Measurements from ENCODE around the gene FOXS1. TPM values are rescaled to one million over a fixed set of nuclear protein-coding genes. Genes with fewer than 3 reads are reported as not detected.

FOXS1 gene
- total RNA-seq, 1 donor from 2014 or later, result not detected

GRCh38 chr20:31842471-31843157, 2.8 kb downstream of the FOXS1 start:
- Mint-ChIP-seq H3K4me1 (ENCODE audit: low read depth) (no peaks in the 10 kb centered on the region), H3K9me3 (no peaks in the 10 kb centered on the region), H3K27me3 (ENCODE audit: insufficient read depth) (peaks cover 3% of the 10 kb centered on the region), H3K4me3 (no peak overlapping the region), H3K36me3 (ENCODE audit: low read depth) (no peaks in the 10 kb centered on the region), H3K27ac (no peak overlapping the region)
- intact Hi-C loops (cut with micrococcal nuclease), result no loop called here
- DNase-seq (ENCODE audit: low spot score), result no peak

GRCh38 chr20:31841928-31842327, 3.5 kb downstream of the FOXS1 start:
- Mint-ChIP-seq H3K4me3 (no peak overlapping the region), H3K27ac (no peak overlapping the region), H3K4me1 (ENCODE audit: low read depth) (no peaks in the 10 kb centered on the region), H3K9me3 (no peaks in the 10 kb centered on the region), H3K36me3 (ENCODE audit: low read depth) (no peaks in the 10 kb centered on the region), H3K27me3 (ENCODE audit: insufficient read depth) (peaks cover 3% of the 10 kb centered on the region)
- intact Hi-C loops (cut with micrococcal nuclease), result no loop called here
- DNase-seq (ENCODE audit: low spot score), result no peak

- DNase-seq (ENCODE audit: low spot score), result no peak
- H3K9me3 Mint-ChIP-seq, result no peaks in the 10 kb centered on the region
- H3K4me3 Mint-ChIP-seq, result no peak overlapping the region
- H3K27me3 Mint-ChIP-seq (ENCODE audit: insufficient read depth), result peaks cover 1% of the 10 kb centered on the region
- intact Hi-C loops (cut with micrococcal nuclease), result no loop called here
- H3K36me3 Mint-ChIP-seq (ENCODE audit: low read depth), result no peaks in the 10 kb centered on the region
- H3K27ac Mint-ChIP-seq, result no peak overlapping the region
- H3K4me1 Mint-ChIP-seq (ENCODE audit: low read depth), result peaks cover 5% of the 10 kb centered on the region
Measured at GRCh38 chr20:31840906-31841816, 4.2 kb downstream of the FOXS1 start.

DNA sequence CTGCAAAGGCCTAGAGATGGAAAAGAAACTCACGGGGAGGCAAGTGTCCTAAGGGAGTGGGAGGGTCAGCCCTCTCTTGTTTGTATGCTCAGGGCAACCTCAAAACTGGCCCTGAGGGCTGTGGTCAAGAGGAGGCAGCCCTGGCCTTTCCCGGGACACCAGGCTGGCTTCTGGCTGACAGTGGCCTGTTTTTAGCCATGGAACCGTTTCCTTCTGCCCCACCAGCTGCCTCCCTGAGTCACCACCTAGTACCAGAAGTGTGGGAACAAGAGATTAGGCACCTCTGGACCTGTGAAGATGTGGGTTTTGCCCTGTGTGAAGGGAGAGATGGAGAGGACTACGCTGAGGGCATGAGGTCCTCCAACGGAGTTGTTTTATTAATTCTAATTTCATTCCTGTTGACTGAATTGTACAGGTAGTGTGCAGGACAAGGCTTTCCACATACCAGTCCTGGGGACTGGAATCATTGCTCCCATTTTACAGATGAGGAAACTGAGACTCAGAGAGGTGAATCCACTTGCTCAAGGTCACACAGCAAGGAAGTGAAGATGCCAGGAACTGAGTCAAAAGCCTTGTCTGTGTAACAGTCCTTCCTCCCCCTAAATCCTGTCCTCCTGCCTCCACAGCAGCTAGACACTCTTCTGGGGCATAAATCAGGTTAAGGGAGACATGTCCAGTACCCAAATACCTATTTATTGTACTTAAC, 5.5 kb downstream of the FOXS1 start:
- no peaks in the 10 kb centered on the region for H3K36me3 Mint-ChIP-seq (ENCODE audit: low read depth)
- H3K4me3 Mint-ChIP-seq, result no peak overlapping the region
- H3K4me1 Mint-ChIP-seq (ENCODE audit: low read depth), result peaks cover 7% of the 10 kb centered on the region
- intact Hi-C loops (cut with micrococcal nuclease), result no loop called here
- no peaks in the 10 kb centered on the region for H3K9me3 Mint-ChIP-seq
- no peak overlapping the region for H3K27ac Mint-ChIP-seq
- DNase-seq (ENCODE audit: low spot score), result no peak
- H3K27me3 Mint-ChIP-seq (ENCODE audit: insufficient read depth), result peaks cover 1% of the 10 kb centered on the region

- Mint-ChIP-seq H3K27ac (no peak overlapping the region), H3K9me3 (no peaks in the 10 kb centered on the region), H3K27me3 (ENCODE audit: insufficient read depth) (no peaks in the 10 kb centered on the region), H3K4me1 (ENCODE audit: low read depth) (peaks cover 7% of the 10 kb centered on the region), H3K4me3 (no peak overlapping the region), H3K36me3 (ENCODE audit: low read depth) (no peaks in the 10 kb centered on the region)
- intact Hi-C loops (cut with micrococcal nuclease), result no loop called here
- no peak for DNase-seq (ENCODE audit: low spot score)
Measured at GRCh38 chr20:31838646-31839292, 6.6 kb downstream of the FOXS1 start.

DNA sequence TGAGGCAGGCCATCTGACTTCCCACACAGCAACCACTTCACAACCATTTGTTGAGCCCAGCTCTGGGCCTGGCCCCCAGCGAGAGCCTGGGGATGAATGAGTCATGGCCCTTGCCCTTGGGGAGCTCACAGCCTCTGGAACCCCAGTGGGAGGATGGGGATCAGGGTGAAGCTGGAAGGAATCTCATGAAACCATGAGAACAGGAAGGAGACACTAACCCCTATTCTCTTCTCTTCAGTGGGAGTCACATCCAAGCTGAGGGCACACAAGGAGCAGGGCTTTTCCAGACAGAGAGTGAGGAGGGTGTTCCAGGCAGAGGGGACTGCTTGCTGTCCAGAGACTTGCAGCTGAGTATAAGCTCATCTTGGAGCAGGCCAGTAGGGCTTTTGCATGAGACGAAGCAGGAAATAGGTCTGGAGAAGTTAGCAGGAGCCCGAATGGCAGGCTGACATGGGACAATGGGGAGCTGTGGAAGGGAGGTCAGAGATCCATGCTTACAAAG, 7.5 kb downstream of the FOXS1 start:
- Mint-ChIP-seq H3K9me3 (no peaks in the 10 kb centered on the region), H3K27me3 (ENCODE audit: insufficient read depth) (no peaks in the 10 kb centered on the region)

DNA sequence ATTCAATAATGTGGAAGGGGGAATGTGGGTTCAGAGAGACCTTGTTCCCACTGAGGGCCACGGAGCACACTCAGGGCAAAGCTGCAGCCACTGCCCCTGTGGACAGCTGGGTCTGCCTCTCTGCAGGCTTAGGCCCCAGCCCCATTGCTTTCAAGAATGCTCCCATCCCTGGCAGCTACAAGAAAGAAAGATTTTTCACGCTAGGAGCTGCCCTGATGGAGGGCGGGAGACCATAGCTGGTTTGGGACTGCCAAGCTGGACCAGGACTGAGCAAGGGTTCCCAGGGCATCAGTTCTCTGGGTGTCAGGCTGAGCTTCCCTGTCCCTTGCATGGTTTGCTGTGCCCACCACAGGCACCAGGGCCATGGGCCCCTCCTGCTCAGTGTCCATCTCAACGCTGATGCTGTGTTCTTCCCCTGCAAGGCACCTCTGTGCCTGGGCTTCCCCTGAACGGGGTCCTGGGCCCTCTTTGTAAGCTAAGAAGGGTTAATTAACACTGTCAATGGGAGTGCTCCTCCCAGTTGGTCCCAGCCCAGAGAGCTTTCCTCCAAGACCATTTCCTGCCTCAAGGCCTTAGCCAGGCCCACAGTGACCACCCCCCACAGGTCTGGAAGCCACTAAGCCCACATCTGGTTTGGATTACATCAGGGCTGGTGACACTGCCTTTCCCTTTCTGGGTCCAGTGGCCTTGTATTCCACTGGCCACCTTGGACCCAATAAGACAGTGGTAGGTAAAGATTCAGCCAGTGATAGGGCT, 8.4 kb downstream of the FOXS1 start:
- intact Hi-C loops (cut with micrococcal nuclease), result no loop called here
- no peak overlapping the region for H3K27ac Mint-ChIP-seq

More for the DNA sequence above, 7.5 kb downstream of the FOXS1 start:
- Mint-ChIP-seq H3K4me3 (no peak overlapping the region), H3K27ac (no peak overlapping the region), H3K4me1 (ENCODE audit: low read depth) (peaks cover 7% of the 10 kb centered on the region), H3K36me3 (ENCODE audit: low read depth) (no peaks in the 10 kb centered on the region)
- DNase-seq (ENCODE audit: low spot score), result no peak
- intact Hi-C loops (cut with micrococcal nuclease), result no loop called here

GRCh38 chr20:31835977-31836852, 9.2 kb downstream of the FOXS1 start:
- Mint-ChIP-seq H3K27me3 (ENCODE audit: insufficient read depth) (no peaks in the 10 kb centered on the region), H3K4me1 (ENCODE audit: low read depth) (peaks cover 7% of the 10 kb centered on the region), H3K9me3 (no peaks in the 10 kb centered on the region), H3K4me3 (no peak overlapping the region), H3K27ac (no peak overlapping the region), H3K36me3 (ENCODE audit: low read depth) (no peaks in the 10 kb centered on the region)
- DNase-seq (ENCODE audit: low spot score), result peak; percentile 8
- intact Hi-C loops (cut with micrococcal nuclease), result no loop called here

More for the DNA sequence above, 8.4 kb downstream of the FOXS1 start:
- Mint-ChIP-seq H3K9me3 (no peaks in the 10 kb centered on the region), H3K4me1 (ENCODE audit: low read depth) (peaks cover 7% of the 10 kb centered on the region), H3K27me3 (ENCODE audit: insufficient read depth) (no peaks in the 10 kb centered on the region), H3K36me3 (ENCODE audit: low read depth) (no peaks in the 10 kb centered on the region), H3K4me3 (no peak overlapping the region)
- no peak for DNase-seq (ENCODE audit: low spot score)

DNA sequence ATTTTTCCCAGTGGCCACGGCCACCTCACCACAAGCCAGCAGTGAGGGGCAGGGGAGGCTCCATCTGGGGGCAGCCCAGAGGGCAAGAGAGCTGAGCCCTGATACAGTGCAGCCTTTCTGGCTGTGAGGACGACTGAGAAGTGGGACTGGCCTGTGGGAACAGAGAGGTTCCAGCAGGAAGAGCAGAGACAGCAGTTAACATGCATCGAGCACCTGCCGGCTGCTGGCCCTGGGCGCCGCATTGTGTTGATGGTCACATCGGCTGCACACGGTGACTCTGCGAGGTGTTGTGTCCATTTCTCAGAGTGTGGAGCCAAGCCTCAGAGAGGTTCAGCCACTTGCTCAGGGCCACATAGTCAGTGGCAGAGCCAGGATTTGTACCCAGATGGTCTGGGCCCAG, 9.8 kb downstream of the FOXS1 start:
- Mint-ChIP-seq H3K4me1 (ENCODE audit: low read depth) (peaks cover 7% of the 10 kb centered on the region), H3K4me3 (no peak overlapping the region), H3K27ac (no peak overlapping the region), H3K9me3 (no peaks in the 10 kb centered on the region), H3K27me3 (ENCODE audit: insufficient read depth) (no peaks in the 10 kb centered on the region), H3K36me3 (ENCODE audit: low read depth) (no peaks in the 10 kb centered on the region)
- DNase-seq (ENCODE audit: low spot score), result no peak
- intact Hi-C loops (cut with micrococcal nuclease), result no loop called here

GRCh38 chr20:31833931-31834521, 11.4 kb downstream of the FOXS1 start:
- Mint-ChIP-seq H3K36me3 (ENCODE audit: low read depth) (no peaks in the 10 kb centered on the region), H3K27me3 (ENCODE audit: insufficient read depth) (no peaks in the 10 kb centered on the region), H3K9me3 (no peaks in the 10 kb centered on the region), H3K4me3 (no peak overlapping the region), H3K4me1 (ENCODE audit: low read depth) (peaks cover 7% of the 10 kb centered on the region), H3K27ac (no peak overlapping the region)
- DNase-seq (ENCODE audit: low spot score), result no peak
- intact Hi-C loops (cut with micrococcal nuclease), result no loop called here

All from activated T-helper 1 cell treated with anti-CD3 and anti-CD28 coated beads, Interleukin-12 subunit alpha, Interleukin-12 subunit beta, Interleukin-2, Interleukin-4 antibody, amounts not matched to agents 30 ng/mL and 10 ng/mL and 1 ng/mL, durations not matched to agents 14 hours and 24 hours and 36 hours (primary cell).